Activated T-helper 17 cell treated with anti-CD3 and anti-CD28 coated beads, Interleukin-2, amount 50 U/mL, for 72 hours (primary cell): ENCODE measurements around the gene BIN2. TPM values are rescaled to one million over a fixed set of nuclear protein-coding genes. Genes with fewer than 3 reads are reported as not detected.

Experiments used
- ATAC-seq: fragments of 150-1000 bp; cut with Tn5 transposase; replicated peaks from 2 replicates; pipeline ENCODE4 v1.10.0; 2021; ENCODE audit warnings: mild to moderate bottlenecking, moderate library complexity
- H3K27ac Mint-ChIP-seq: one replicate; pipeline ENCODE4 v1.8.0; 2022; ENCODE audit warnings: mixed read lengths
- H3K27me3 Mint-ChIP-seq: one replicate; pipeline ENCODE4 v1.8.0; 2022; ENCODE audit warnings: mixed read lengths
- H3K36me3 Mint-ChIP-seq: one replicate; pipeline ENCODE4 v1.8.0; 2022; ENCODE audit warnings: low read depth, mild to moderate bottlenecking, mixed read lengths
- H3K4me1 Mint-ChIP-seq: one replicate; pipeline ENCODE4 v1.8.0; 2022; ENCODE audit warnings: mixed read lengths
- H3K4me3 Mint-ChIP-seq: one replicate; pipeline ENCODE4 v1.8.0; 2022; ENCODE audit warnings: mild to moderate bottlenecking, mixed read lengths
- H3K9me3 Mint-ChIP-seq: one replicate; pipeline ENCODE4 v1.8.0; 2022; ENCODE audit warnings: mixed read lengths
- total RNA-seq, 2 donors: library from RNA; stranded (reverse); gene quantifications; one replicate each; pipeline ENCODE4 v1.2.3, GENCODE V29; 2022

Gene BIN2
- total RNA-seq, 2 donors from 2014 or later, result 45.8 to 78.8 TPM

- H3K9me3 Mint-ChIP-seq, result no peaks in the 10 kb centered on the region
- peak overlapping the region; percentile 94 for H3K4me3 Mint-ChIP-seq
- peak overlapping the region; percentile 95 for H3K27ac Mint-ChIP-seq
- H3K4me1 Mint-ChIP-seq, result peaks cover 34% of the 10 kb centered on the region
- H3K27me3 Mint-ChIP-seq, result no peaks in the 10 kb centered on the region
- H3K36me3 Mint-ChIP-seq, result peaks cover 81% of the 10 kb centered on the region
- ATAC-seq, result no peak
Measured at GRCh38 chr12:51240971-51241370, 83.0 kb downstream of the BIN2 start.

DNA sequence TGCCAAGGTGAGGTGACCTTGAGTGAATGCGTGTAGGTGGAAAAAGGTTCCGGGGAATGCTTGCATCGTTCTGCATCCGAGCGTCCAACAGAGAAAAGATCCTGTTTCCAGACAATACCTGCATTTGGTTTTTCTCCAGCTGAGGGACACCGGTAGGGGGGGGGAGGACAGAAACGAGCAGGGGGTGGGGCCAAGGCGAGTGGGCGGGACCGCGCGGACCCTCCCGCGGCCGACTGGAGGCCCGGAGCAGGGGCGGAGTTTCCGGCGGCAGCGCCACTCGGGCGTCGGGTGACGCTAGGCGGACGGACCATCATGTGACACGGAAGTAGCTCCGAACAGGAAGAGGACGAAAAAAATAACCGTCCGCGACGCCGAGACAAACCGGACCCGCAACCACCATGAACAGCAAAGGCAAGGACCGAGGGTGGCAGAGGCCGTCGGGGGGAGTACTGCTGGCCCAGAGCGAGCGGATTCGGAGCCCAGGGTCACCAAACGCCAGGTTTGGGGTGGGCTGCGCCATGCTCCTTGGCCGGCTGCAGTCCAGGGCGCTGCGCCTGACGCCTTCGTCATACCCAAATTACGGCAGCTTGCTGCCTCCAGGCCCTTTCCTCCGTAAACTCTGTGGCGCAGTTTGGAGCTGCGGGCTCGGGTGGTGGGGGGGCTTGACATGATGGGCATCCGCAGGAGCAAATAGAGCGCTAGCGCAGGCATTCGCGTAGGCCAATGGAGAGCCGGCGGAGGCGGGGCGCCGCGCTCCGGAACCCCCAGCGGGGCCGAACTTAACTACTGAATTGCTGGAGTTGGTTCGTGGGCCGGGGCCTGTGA lies 85.3 kb downstream of the BIN2 start, which contains the start of gene DAZAP2:
Gene DAZAP2 (plus strand): TSS at position 317 of the 825 bp plus-strand sequence. CDS start 82 bp downstream, at position 399.
- peak; percentile 95 for ATAC-seq
- H3K27ac Mint-ChIP-seq, result peak within 1 kb of the TSS; percentile 95
- H3K4me3 Mint-ChIP-seq, result peak within 1 kb of the TSS; percentile 94
- peaks cover 28% of the 10 kb centered on the region for H3K4me1 Mint-ChIP-seq
- H3K27me3 Mint-ChIP-seq, result no peaks in the 10 kb centered on the region
- H3K9me3 Mint-ChIP-seq, result no peaks in the 10 kb centered on the region
- peaks cover 58% of the 10 kb centered on the region for H3K36me3 Mint-ChIP-seq

- peaks cover 53% of the 10 kb centered on the region for H3K36me3 Mint-ChIP-seq
- peak overlapping the region; percentile 95 for H3K27ac Mint-ChIP-seq
- H3K4me1 Mint-ChIP-seq, result peaks cover 27% of the 10 kb centered on the region
- peak; percentile 12 for ATAC-seq
- H3K27me3 Mint-ChIP-seq, result no peaks in the 10 kb centered on the region
- H3K4me3 Mint-ChIP-seq, result peak overlapping the region; percentile 94
- H3K9me3 Mint-ChIP-seq, result no peaks in the 10 kb centered on the region
Measured at GRCh38 chr12:51238037-51238509, 85.9 kb downstream of the BIN2 start.

DNA sequence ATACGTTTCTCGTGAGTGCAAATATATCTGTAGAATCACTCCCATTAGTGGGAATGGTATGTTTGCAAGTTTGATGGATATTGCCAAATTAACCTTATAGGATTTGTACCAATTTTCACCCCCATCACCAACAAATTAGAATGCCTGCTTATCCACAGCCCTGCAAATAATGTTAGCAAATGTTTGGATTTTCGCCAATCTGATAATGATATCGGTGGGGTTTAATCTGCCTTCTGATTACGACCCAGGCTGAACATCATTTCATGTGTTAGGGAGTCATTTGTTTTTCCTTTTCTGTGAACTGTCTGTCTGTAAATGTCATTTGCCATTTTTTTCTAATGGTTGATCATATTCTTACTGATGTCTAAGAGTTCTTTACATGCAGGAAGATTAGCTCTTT lies 89.4 kb downstream of the BIN2 start:
- peaks cover 6% of the 10 kb centered on the region for H3K4me1 Mint-ChIP-seq
- peak overlapping the region; percentile 9 for H3K27ac Mint-ChIP-seq
- no peaks in the 10 kb centered on the region for H3K27me3 Mint-ChIP-seq
- no peak overlapping the region for H3K4me3 Mint-ChIP-seq
- H3K36me3 Mint-ChIP-seq, result peaks cover 17% of the 10 kb centered on the region
- no peaks in the 10 kb centered on the region for H3K9me3 Mint-ChIP-seq
- no peak for ATAC-seq

DNA sequence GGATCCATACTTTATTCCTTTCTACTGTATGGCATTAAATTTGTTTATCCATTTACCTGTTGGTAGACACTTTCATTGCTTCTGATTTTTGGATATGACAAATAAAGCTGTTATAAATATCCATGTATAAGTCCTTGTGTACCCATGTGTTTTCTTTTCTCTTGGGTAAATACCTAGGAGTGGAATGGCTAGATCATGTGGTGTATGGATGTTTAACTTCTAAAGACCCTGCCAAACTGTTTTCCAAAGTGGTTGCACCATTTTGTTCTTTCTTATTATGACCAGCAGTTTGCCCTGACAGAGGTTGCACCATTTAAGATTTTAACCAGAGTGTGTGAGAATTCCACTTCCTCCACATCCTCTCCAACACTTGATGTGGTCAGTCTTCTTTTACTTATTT lies 91.3 kb downstream of the BIN2 start:
- H3K27ac Mint-ChIP-seq, result no peak overlapping the region
- no peaks in the 10 kb centered on the region for H3K4me1 Mint-ChIP-seq
- no peaks in the 10 kb centered on the region for H3K9me3 Mint-ChIP-seq
- no peaks in the 10 kb centered on the region for H3K27me3 Mint-ChIP-seq
- ATAC-seq, result no peak
- no peaks in the 10 kb centered on the region for H3K36me3 Mint-ChIP-seq
- no peak overlapping the region for H3K4me3 Mint-ChIP-seq

Other genes starting within 250 kb of the BIN2 start
- gene CSRNP2, start 240.6 kb downstream of the BIN2 start, total RNA-seq, result 10 to 100 TPM; 14.4 to 16.1 TPM
- 10 to 100 TPM; 30.4 to 30.7 TPM for gene TFCP2, start 151.0 kb downstream of the BIN2 start, total RNA-seq
- 10 to 100 TPM in 1 of 2 donors, 1 to 10 TPM in 1; 6.9 to 25.2 TPM for gene POU6F1, start 106.1 kb downstream of the BIN2 start, total RNA-seq
- 100 to 1,000 TPM; 110 to 124 TPM for gene DAZAP2, start 85.3 kb downstream of the BIN2 start, total RNA-seq
- under 1 TPM; 0.13 to 0.50 TPM for gene SMAGP, start 53.8 kb downstream of the BIN2 start, total RNA-seq
- gene CELA1, start 22.5 kb upstream of the BIN2 start, total RNA-seq, result not detected
- gene GALNT6, start 67.2 kb upstream of the BIN2 start, total RNA-seq, result 1 to 10 TPM; 6.2 to 7.2 TPM
- 1 to 10 TPM; 2.2 to 8.0 TPM for gene SLC4A8, start 100.7 kb upstream of the BIN2 start, total RNA-seq